Liver (tissue), 9 donors: ENCODE results near the gene CCDC40. TPM values are rescaled to one million over a fixed set of nuclear protein-coding genes. Genes with fewer than 3 reads are reported as not detected.

Source experiments
- DNase-seq: peaks from one replicate; pipeline ENCODE4 v3.0.0-alpha.2; 2017; ENCODE audit warnings: low spot score
- H3K27ac ChIP-seq, 2 donors: one replicate each; pipeline ENCODE4 v1.7.0; 2013; ENCODE audit warnings: inconsistent platforms in 2 of 2, low read length in 2 of 2, control low read depth in 1 of 2, low read depth in 1 of 2, mild to moderate bottlenecking in 1 of 2
- H3K27me3 ChIP-seq, 4 donors: one replicate each; pipeline versions ENCODE4 v1.6.1 to v1.7.0; 2013; ENCODE audit warnings: low read length in 3 of 4, inconsistent platforms in 1 of 4, mild to moderate bottlenecking in 1 of 4, moderate library complexity in 1 of 4; ENCODE audit not compliant: control insufficient read depth in 4 of 4, insufficient read depth in 4 of 4
- H3K36me3 ChIP-seq, 4 donors: one replicate each; pipeline versions ENCODE4 v1.6.1 to v1.7.0; 2013; ENCODE audit warnings: low read length in 3 of 4, mild to moderate bottlenecking in 3 of 4, low read depth in 1 of 4, moderate library complexity in 1 of 4; ENCODE audit not compliant: control insufficient read depth in 4 of 4, insufficient read depth in 3 of 4
- H3K4me1 ChIP-seq, 4 donors: one replicate each; pipeline versions ENCODE4 v1.6.1 to v1.7.0; 2013; ENCODE audit warnings: low read length in 3 of 4, mild to moderate bottlenecking in 3 of 4, moderate library complexity in 1 of 4; ENCODE audit not compliant: control insufficient read depth in 4 of 4, insufficient read depth in 4 of 4
- H3K4me3 ChIP-seq, 3 donors: one replicate each; pipeline versions ENCODE4 v1.6.1 to v1.7.0; 2013; ENCODE audit warnings: low read length in 3 of 3, control low read depth in 1 of 3, low read depth in 1 of 3, mild to moderate bottlenecking in 1 of 3
- H3K9ac ChIP-seq, 2 donors: one replicate each; pipeline ENCODE4 v1.7.0; 2013; ENCODE audit warnings: low read length in 2 of 2, mild to moderate bottlenecking in 2 of 2, moderate library complexity in 2 of 2, control low read depth in 1 of 2, low read depth in 1 of 2
- H3K9me3 ChIP-seq, 4 donors: one replicate each; pipeline versions ENCODE4 v1.6.1 to v1.7.0; 2013; ENCODE audit warnings: low read length in 3 of 4; ENCODE audit not compliant: control insufficient read depth in 4 of 4
- CTCF ChIP-seq: fragments of 150-350 bp; IDR thresholded peaks from 2 replicates; pipeline ENCODE4 v1.5.1; 2017; ENCODE audit warnings: improper control_type of control experiment, low read depth, low read length; ENCODE audit not compliant: missing input control
- EGR1 ChIP-seq, 2 donors: IDR thresholded peaks; 2 replicates each; pipeline ENCODE4 v1.6.1; 2016 to 2018; ENCODE audit warnings: antibody characterized with exemption in 2 of 2, low read depth in 2 of 2
- GABPA ChIP-seq, 2 donors: IDR thresholded peaks in 1 of 2; conservative IDR thresholded peaks in 1 of 2; 2 replicates each; pipeline ENCODE4 v1.6.1; 2016; ENCODE audit warnings: antibody characterized with exemption in 2 of 2, mild to moderate bottlenecking in 1 of 2, moderate library complexity in 1 of 2
- HNF4A ChIP-seq, 2 donors: conservative IDR thresholded peaks; 2 replicates each; pipeline ENCODE4 v1.6.1; 2016; ENCODE audit warnings: antibody characterized with exemption in 2 of 2, mild to moderate bottlenecking in 2 of 2
- HNF4G ChIP-seq: IDR thresholded peaks from 2 replicates; pipeline ENCODE4 v1.6.1; 2016; ENCODE audit warnings: antibody characterized with exemption
- JUND ChIP-seq, 2 donors: IDR thresholded peaks; 2 replicates each; pipeline ENCODE4 v1.6.1; 2016; ENCODE audit warnings: antibody characterized with exemption in 2 of 2
- NR2F2 ChIP-seq: IDR thresholded peaks from 2 replicates; pipeline ENCODE4 v1.6.1; 2016; ENCODE audit warnings: antibody characterized with exemption
- RAD21 ChIP-seq, 2 donors: IDR thresholded peaks; 2 replicates each; pipeline ENCODE4 v1.6.1; 2016; ENCODE audit warnings: antibody characterized with exemption in 2 of 2, mild to moderate bottlenecking in 2 of 2
- REST ChIP-seq: IDR thresholded peaks from 2 replicates; pipeline ENCODE4 v1.6.1; 2016; ENCODE audit warnings: antibody characterized with exemption, mild to moderate bottlenecking
- RXRA ChIP-seq, 2 donors: IDR thresholded peaks; 2 replicates each; pipeline ENCODE4 v1.6.1; 2017 to 2018; ENCODE audit warnings: antibody characterized with exemption in 2 of 2, mild to moderate bottlenecking in 1 of 2
- TAF1 ChIP-seq: conservative IDR thresholded peaks from 2 replicates; pipeline ENCODE4 v1.6.1; 2016; ENCODE audit warnings: antibody characterized with exemption, mild to moderate bottlenecking
- ZBTB33 ChIP-seq: IDR thresholded peaks from 2 replicates; pipeline ENCODE4 v1.6.1; 2016; ENCODE audit warnings: antibody characterized with exemption
- WGBS: extraction: QIAGEN DNeasy Blood & Tissue Kit; methylation state at CpG from one replicate; pipeline ENCODE4 v1.1.7; 2013; 5-methylcytosine and 5-hydroxymethylcytosine counted together
- polyA plus RNA-seq, 2 donors: library from polyadenylated mRNA; stranded (reverse) in 1 of 2; unstranded in 1 of 2; fragments of 200-250 nt in 1 of 2; fragments of >200 nt in 1 of 2; fragmentation: Nextera tagmentation in 1 of 2; extraction: Ambion mirVana in 1 of 2; gene quantifications; one replicate each; pipeline versions ENCODE4 v1.2.1 to v1.2.3, GENCODE V29; 2013 to 2015
- total RNA-seq, 2 donors: library from RNA; depleted of rRNA; stranded (reverse); fragments of >200 nt; gene quantifications; one replicate each; pipeline ENCODE4 v1.2.3, GENCODE V29; 2014
- TF ChIP-seq, protein P1 (sequence below): IDR thresholded peaks from 2 replicates; pipeline ENCODE4 v1.6.1; 2016; ENCODE audit warnings: antibody characterized with exemption
- donor health status: healthy.
- donor health status: healthy.
- donor health status: healthy.
- donor health status: healthy.
- donor health status: healthy.

Gene CCDC40
- total and polyA plus RNA-seq, 4 donors, result 0.60 to 3.0 (median 1.4) TPM

DNA sequence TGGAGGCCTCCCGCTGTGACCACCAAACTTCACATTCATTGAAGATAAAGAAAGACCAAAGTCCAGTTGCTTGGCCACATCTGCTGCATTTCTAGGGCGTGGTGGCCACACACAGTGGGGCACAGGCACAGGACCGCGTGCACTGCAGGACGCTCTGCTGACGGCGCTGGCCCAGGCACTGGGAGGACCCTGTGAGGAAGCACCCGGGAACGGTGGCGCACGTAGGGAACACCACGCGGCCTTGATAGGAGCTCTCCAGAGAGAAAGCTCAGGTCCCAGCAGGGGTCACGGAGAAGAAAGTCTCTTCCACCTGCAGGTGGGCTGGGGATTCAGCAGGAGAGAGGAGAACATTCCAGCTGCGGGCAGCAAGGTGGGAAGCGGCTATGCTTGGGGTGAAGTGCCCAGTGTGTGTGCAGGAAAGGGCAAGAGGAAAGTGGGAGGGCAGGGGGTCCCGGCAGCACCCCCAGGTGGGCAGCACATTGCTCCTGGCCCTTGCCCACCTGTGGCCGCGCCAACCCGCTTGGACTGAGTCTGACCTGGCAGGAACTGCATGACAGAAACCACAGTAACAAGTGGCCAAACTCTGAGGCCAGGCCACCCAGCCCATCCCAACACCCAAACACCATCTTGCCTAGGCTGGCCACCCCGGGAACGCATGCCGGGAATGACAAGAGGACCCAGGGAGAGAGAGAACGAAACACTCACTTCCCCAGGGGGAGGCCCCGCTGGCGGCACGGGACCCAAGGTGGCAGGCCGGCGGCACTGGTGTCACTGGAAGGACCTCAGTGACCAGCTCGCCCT lies 33.6 kb upstream of the CCDC40 start:
- H3K27me3 ChIP-seq, result no peaks in the 10 kb centered on the region
- TF ChIP-seq HNF4A (conservative IDR thresholded peaks at IDR 0.05) (no peak), REST (no peak), EGR1 (IDR thresholded peaks at IDR 0.05; ENCODE audit: low read depth in 2 of 2) (no peak), GABPA (IDR thresholded peaks at IDR 0.05 in 1 of 2, conservative IDR thresholded peaks at IDR 0.05 in 1 of 2) (no peak), ZBTB33 (no peak), RAD21 (IDR thresholded peaks at IDR 0.05) (no peak), TAF1 (no peak), HNF4G (no peak), NR2F2 (no peak), JUND (IDR thresholded peaks at IDR 0.05) (no peak)
- H3K4me1 ChIP-seq, result peaks cover 0 to 12% (median 6%) of the 10 kb centered on the region in 4 donors
- no peaks in the 10 kb centered on the region for H3K9me3 ChIP-seq
- DNase-seq, result no peak
- WGBS, result 93% methylated on average over 30 of the region's 30 CpGs
- H3K27ac ChIP-seq, result no peak overlapping the region
- no peak overlapping the region for H3K4me3 ChIP-seq
- no peaks in the 10 kb centered on the region for H3K36me3 ChIP-seq
- no peak overlapping the region for H3K9ac ChIP-seq

- Histone ChIP-seq H3K27ac (no peak overlapping the region), H3K9ac (no peak overlapping the region), H3K36me3 (no peaks in the 10 kb centered on the region), H3K27me3 (no peaks in the 10 kb centered on the region), H3K4me1 (peaks cover 3 to 21% (median 13%) of the 10 kb centered on the region in 4 donors), H3K9me3 (no peaks in the 10 kb centered on the region), H3K4me3 (no peak overlapping the region)
- no peak for DNase-seq
- TF ChIP-seq CTCF (no peak), RAD21 (IDR thresholded peaks at IDR 0.05) (no peak), REST (no peak), EGR1 (IDR thresholded peaks at IDR 0.05; ENCODE audit: low read depth in 2 of 2) (no peak), GABPA (IDR thresholded peaks at IDR 0.05 in 1 of 2, conservative IDR thresholded peaks at IDR 0.05 in 1 of 2) (no peak), ZBTB33 (no peak), RXRA (IDR thresholded peaks at IDR 0.05) (no peak)
- TF ChIP-seq, protein P1, sequence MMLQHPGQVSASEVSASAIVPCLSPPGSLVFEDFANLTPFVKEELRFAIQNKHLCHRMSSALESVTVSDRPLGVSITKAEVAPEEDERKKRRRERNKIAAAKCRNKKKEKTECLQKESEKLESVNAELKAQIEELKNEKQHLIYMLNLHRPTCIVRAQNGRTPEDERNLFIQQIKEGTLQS, result no peak
- 96% methylated on average over 15 of the region's 15 CpGs for WGBS
Measured at GRCh38 chr17:80003969-80004368, 32.5 kb upstream of the CCDC40 start.
